GM21717 (cell line): ENCODE results near the gene IARS1.

Experiments
- ATAC-seq: cut with Tn5 transposase; IDR thresholded peaks from one replicate; pipeline ENCODE4 v1.9.1; 2021; ENCODE audit warnings: mild to moderate bottlenecking, moderate library complexity; ENCODE audit not compliant: unreplicated experiment

Gene IARS1

GRCh38 chr9:92247296-92247695, 46.2 kb downstream of the IARS1 start:
- ATAC-seq = no peak

GRCh38 chr9:92245005-92245797, 48.3 kb downstream of the IARS1 start:
- no peak for ATAC-seq
